Suprapubic skin (tissue), 4 donors: ENCODE results near the gene MRRF.

Experiments used
- POLR2A ChIP-seq, 2 donors: fragments of 450-650 bp; IDR thresholded peaks; one replicate each; pipeline ENCODE4 v1.6.1; 2017; ENCODE audit warnings: antibody characterized with exemption in 2 of 2, mild to moderate bottlenecking in 2 of 2, moderate library complexity in 2 of 2
- POLR2AphosphoS5 ChIP-seq, 3 donors: sonication (generic); formaldehyde crosslinking; IDR thresholded peaks; one replicate each; pipeline ENCODE4 v1.6.1; 2017; ENCODE audit warnings: antibody characterized with exemption in 3 of 3
- TF ChIP-seq, protein P1 (sequence below), 2 donors: fragments of 200-600 bp in 1 of 2; fragments of 450-650 bp in 1 of 2; sonication (generic) in 1 of 2; IDR thresholded peaks; one replicate each; pipeline ENCODE4 v1.5.1; 2016 to 2019; ENCODE audit warnings: antibody characterized with exemption in 2 of 2, mild to moderate bottlenecking in 1 of 2, moderate library complexity in 1 of 2

DNA sequence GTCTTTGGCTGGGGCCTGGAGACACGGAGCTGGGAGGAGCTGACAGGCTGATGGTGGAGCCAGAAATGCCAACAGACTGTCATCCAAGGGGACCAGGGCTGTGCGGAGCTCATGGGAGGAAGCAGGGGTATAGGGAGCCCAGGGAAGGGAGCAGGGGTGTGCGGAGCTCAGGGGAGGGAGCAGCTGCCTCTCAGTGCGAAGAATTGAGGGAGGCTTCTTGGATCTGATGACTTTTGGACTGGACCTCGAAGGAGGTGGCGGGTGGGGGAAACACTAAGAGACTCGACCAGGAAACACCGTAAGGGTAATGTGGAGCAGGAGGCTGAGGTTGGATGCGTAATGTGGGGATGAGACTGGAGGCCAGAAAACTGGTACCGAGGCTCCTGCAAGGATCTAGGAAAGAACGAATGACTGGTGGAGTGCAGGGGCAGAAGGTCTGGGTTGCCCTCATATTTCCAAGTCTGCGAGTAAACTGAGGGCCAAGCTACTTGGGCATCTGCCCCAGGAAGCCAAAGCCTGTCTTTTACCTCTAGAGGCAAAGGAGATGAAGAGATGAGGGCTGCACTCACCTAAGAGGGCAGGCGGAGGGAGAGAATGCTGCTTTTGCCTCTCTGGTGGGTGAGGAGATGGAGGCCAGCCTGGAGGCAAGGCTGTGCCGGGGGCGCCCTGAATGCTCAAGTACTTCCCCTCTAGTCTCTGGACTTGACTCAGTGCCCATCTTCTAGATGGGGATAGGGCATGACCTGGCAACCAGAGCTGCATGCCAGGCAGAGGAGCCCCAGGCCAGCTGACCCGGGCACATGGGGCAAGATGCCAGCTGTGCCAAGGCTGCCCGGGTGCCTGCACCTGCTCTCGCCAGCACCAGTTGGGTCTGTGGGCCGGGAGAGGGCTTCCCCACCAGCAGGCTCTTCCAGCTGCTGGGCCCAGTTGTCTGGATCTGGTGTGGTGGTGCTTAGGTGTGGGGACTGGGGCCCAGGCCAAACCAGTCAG lies 108.5 kb downstream of the MRRF start:
- TF ChIP-seq, protein P1, sequence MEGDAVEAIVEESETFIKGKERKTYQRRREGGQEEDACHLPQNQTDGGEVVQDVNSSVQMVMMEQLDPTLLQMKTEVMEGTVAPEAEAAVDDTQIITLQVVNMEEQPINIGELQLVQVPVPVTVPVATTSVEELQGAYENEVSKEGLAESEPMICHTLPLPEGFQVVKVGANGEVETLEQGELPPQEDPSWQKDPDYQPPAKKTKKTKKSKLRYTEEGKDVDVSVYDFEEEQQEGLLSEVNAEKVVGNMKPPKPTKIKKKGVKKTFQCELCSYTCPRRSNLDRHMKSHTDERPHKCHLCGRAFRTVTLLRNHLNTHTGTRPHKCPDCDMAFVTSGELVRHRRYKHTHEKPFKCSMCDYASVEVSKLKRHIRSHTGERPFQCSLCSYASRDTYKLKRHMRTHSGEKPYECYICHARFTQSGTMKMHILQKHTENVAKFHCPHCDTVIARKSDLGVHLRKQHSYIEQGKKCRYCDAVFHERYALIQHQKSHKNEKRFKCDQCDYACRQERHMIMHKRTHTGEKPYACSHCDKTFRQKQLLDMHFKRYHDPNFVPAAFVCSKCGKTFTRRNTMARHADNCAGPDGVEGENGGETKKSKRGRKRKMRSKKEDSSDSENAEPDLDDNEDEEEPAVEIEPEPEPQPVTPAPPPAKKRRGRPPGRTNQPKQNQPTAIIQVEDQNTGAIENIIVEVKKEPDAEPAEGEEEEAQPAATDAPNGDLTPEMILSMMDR (IDR thresholded peaks at IDR 0.05) = no peak
- no peak for TF ChIP-seq POLR2A (IDR thresholded peaks at IDR 0.05)
- no peak for TF ChIP-seq POLR2AphosphoS5 (IDR thresholded peaks at IDR 0.05)
